ENCODE data around the gene ITPA. TPM values are rescaled to one million over a fixed set of nuclear protein-coding genes. Genes with fewer than 3 reads are reported as not detected.
"Not testable (repeated sequence)": the region's sequence is repeated elsewhere in the genome, so short reads cannot be mapped to it uniquely, and the experiment has no call there.

ITPA gene
- total and polyA plus RNA-seq, 2 donors = 17.0 to 40.8 TPM

DNA sequence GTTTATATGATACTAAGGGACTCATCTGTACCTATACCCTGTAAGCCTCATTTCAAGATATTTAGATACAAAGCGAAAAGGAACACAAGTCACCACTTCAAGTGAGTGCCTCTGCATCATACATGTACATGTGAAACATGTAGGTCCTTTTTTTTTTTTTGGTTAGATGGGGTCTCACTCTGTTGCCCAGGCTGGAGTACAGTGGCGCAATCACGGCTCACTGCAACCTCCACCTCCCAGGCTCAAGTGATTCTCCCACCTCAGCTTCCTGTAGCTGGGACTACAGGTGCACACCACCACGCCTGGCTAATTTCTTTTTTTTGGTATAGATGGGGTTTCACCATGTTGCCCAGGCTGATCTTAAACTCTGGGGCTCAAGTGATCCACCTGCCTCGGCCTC, 26.9 kb upstream of the ITPA start:
- H3K4me3 ChIP-seq (ENCODE audit: low read depth, low read length); DNase-seq (ENCODE audit: extremely low spot score); H3K36me3 ChIP-seq (ENCODE audit: insufficient read depth); H3K4me1 ChIP-seq (ENCODE audit: insufficient read depth); H3K27ac ChIP-seq (ENCODE audit: low read depth): not testable (repeated sequence)
- WGBS = over 99% methylated on average over 5 of the region's 5 CpGs

- Histone ChIP-seq H3K4me3 (ENCODE audit: low read depth, low read length) (no peak overlapping the region), H3K27ac (ENCODE audit: low read depth) (no peak overlapping the region), H3K36me3 (ENCODE audit: insufficient read depth) (no peaks in the 10 kb centered on the region), H3K4me1 (ENCODE audit: insufficient read depth) (no peaks in the 10 kb centered on the region)
- WGBS = 88% methylated on average over 3 of the region's 3 CpGs
- DNase-seq (ENCODE audit: extremely low spot score) = no peak
Measured at GRCh38 chr20:3183896-3184612, 25.2 kb upstream of the ITPA start.

- H3K4me3 ChIP-seq (ENCODE audit: low read depth, low read length); DNase-seq (ENCODE audit: extremely low spot score); H3K36me3 ChIP-seq (ENCODE audit: insufficient read depth); H3K27ac ChIP-seq (ENCODE audit: low read depth); H3K4me1 ChIP-seq (ENCODE audit: insufficient read depth): not testable (repeated sequence)
- 93% methylated on average over 9 of the region's 9 CpGs for WGBS
Measured at GRCh38 chr20:3187861-3188260, 21.4 kb upstream of the ITPA start.

- Histone ChIP-seq H3K27ac (ENCODE audit: low read depth) (no peak overlapping the region), H3K36me3 (ENCODE audit: insufficient read depth) (no peaks in the 10 kb centered on the region), H3K4me1 (ENCODE audit: insufficient read depth) (no peaks in the 10 kb centered on the region), H3K4me3 (ENCODE audit: low read depth, low read length) (no peak overlapping the region)
- 77% methylated on average over 3 of the region's 3 CpGs for WGBS
- DNase-seq (ENCODE audit: extremely low spot score) = no peak
Measured at GRCh38 chr20:3188823-3189413, 20.4 kb upstream of the ITPA start.

DNA sequence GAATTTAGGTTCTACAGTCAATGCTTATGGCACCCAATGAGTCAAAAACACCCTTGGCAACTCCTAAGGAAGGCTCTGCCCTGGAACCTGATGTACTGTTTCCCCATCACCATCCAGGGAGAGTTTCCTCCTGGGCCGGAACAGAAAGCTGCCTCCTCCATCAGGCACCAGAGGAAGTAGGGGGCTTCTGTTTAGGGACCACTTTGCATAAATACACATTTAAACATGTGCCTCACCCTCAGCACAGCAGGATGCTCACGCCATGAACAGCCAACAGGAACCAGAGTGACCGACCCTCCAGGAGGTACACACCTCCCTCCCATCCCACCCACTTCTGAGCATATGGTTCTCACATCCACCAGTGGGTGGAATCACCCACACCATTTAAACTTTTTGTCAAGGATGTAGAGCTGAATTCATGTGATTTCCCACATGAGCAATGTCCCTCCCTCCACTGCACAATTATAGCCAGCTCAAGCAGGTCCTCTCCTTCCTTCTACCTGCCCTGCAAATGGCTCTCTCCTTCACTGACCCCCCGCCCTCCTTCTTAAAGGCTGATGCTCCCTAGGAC, 19.7 kb upstream of the ITPA start:
- 84% methylated on average over 4 of the region's 4 CpGs for WGBS
- Histone ChIP-seq H3K4me3 (ENCODE audit: low read depth, low read length) (no peak overlapping the region), H3K36me3 (ENCODE audit: insufficient read depth) (no peaks in the 10 kb centered on the region), H3K4me1 (ENCODE audit: insufficient read depth) (no peaks in the 10 kb centered on the region), H3K27ac (ENCODE audit: low read depth) (no peak overlapping the region)
- no peak for DNase-seq (ENCODE audit: extremely low spot score)

DNA sequence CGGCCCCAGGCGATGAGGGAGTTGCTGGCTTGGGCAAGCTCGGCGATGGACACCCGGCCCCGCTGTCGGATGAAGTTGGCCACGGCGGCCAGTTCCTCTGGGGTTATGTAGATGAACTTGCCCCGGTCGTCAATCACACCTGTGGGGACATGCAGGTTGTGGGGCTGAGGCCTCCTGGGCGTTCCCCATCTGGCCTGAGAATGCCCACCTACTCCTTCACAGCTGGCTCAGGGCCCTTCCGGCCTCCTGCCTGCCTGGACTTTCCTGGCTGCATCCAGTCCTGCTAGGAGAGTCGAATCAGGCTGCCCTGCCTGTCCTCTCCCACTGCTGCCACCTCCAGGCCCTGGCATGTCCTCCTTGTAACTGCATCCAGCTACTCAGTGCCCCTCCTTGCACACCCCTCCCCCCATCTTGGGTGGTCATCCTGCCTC, 18.6 kb upstream of the ITPA start:
- Histone ChIP-seq H3K36me3 (ENCODE audit: insufficient read depth) (no peaks in the 10 kb centered on the region), H3K4me3 (ENCODE audit: low read depth, low read length) (no peak overlapping the region), H3K4me1 (ENCODE audit: insufficient read depth) (no peaks in the 10 kb centered on the region), H3K27ac (ENCODE audit: low read depth) (no peak overlapping the region)
- WGBS = 92% methylated on average over 14 of the region's 14 CpGs
- DNase-seq (ENCODE audit: extremely low spot score) = no peak

DNA sequence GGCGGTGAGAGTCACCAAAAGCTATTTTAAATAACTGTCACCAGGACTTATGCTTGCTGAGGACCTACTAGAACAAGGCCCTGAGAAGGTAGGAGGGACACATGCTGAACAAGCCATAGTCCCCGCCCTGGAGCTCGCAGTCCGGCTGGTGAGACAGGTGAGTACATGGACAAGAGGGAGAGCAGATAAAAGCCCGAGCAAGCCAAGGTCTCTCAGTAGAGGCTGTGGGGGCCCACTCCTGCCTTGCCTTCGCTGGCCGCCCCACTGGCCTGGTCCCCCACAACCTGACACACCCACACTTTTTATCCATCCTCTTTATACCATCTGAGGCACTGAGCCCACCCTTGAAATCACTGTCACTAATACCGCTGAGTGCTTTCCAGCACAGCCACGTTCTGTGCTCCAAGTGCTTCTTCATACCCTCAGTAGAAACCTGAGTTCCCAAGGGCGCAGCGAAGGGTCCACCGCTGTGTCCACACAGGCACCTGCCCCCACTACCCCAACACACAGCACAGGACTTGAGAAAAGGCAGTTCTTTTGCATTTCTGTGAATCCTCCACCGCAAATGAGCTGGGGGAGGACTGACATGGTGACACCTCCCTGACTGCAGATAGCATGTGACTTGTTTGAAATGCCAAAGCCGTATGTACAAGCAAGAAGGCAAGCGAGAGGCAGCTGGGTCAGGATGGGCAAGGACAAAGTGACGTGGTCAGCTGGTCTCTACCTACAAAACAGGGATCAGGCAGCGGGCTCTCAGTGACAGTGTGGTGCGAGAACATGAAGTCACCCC, 16.9 kb upstream of the ITPA start:
- no peaks in the 10 kb centered on the region for H3K4me1 ChIP-seq (ENCODE audit: insufficient read depth)
- no peak overlapping the region for H3K4me3 ChIP-seq (ENCODE audit: low read depth, low read length)
- H3K36me3 ChIP-seq (ENCODE audit: insufficient read depth) = no peaks in the 10 kb centered on the region
- no peak overlapping the region for H3K27ac ChIP-seq (ENCODE audit: low read depth)
- 95% methylated on average over 18 of the region's 18 CpGs for WGBS
- no peak for DNase-seq (ENCODE audit: extremely low spot score)

GRCh38 chr20:3193806-3194616, 15.3 kb upstream of the ITPA start:
- Histone ChIP-seq H3K36me3 (ENCODE audit: insufficient read depth) (no peaks in the 10 kb centered on the region), H3K4me1 (ENCODE audit: insufficient read depth) (no peaks in the 10 kb centered on the region), H3K27ac (ENCODE audit: low read depth) (no peak overlapping the region), H3K4me3 (ENCODE audit: low read depth, low read length) (no peak overlapping the region)
- 93% methylated on average over 14 of the region's 14 CpGs for WGBS
- no peak for DNase-seq (ENCODE audit: extremely low spot score)

DNA sequence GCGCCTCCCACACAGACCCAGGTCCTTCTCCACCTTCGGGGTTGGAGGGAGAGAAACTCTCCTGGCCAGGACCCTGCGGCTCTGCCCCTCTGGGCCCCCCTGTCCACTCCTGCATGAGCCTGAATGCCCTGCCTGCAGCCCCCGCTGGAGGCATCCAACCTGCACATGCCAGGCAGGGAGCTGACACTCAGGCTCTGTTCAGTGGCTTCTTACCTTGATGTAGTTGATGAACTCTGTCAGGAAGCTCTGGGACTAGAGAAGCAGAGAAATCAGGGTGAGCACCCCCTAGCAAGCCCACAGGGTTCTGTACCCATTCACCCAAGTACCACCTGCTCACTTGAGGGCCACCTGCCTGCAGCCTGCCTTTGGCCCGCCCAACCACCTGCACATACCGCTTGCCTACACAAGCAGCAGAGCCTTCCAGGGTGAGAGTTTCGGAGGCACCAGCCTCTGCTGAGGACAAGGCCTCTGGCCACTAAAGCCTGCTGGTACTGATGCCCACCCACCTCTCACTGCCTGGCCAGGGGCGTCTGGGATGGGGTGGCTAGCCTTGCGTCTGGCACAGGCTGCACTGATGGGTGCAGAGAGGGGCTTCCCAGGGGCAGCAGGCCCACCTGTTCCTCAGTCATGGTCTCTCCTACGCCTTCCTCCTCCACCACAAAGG, 14.5 kb upstream of the ITPA start:
- WGBS = 97% methylated on average over 10 of the region's 10 CpGs
- Histone ChIP-seq H3K36me3 (ENCODE audit: insufficient read depth) (no peaks in the 10 kb centered on the region), H3K4me1 (ENCODE audit: insufficient read depth) (no peaks in the 10 kb centered on the region), H3K4me3 (ENCODE audit: low read depth, low read length) (no peak overlapping the region), H3K27ac (ENCODE audit: low read depth) (no peak overlapping the region)
- DNase-seq (ENCODE audit: extremely low spot score) = no peak

- Histone ChIP-seq H3K27ac (ENCODE audit: low read depth) (no peak overlapping the region), H3K4me1 (ENCODE audit: insufficient read depth) (no peaks in the 10 kb centered on the region), H3K36me3 (ENCODE audit: insufficient read depth) (peaks cover 2% of the 10 kb centered on the region), H3K4me3 (ENCODE audit: low read depth, low read length) (no peak overlapping the region)
- no peak for DNase-seq (ENCODE audit: extremely low spot score)
- WGBS = 90% methylated on average over 7 of the region's 7 CpGs
Measured at GRCh38 chr20:3195590-3196237, 13.6 kb upstream of the ITPA start.

DNA sequence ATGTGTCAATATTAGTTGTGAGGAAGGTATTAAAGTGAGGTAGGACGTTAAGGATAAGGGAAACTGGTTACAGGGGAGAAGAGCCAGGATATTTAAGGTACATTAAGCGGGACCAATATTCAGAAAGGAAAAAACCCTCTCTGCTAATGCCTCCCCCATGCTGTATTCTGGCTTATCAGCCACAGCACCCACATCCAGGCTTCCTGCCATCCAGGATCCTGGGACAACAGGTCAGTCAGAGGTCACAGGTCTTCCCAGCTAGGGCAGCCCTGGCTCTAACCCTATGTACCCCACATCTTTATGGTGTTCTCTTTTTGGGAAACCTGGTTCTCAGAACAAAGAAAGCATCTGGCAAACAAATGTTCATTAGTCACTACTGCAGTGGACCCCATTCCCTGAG, 10.1 kb upstream of the ITPA start:
- DNase-seq (ENCODE audit: extremely low spot score) = no peak
- no peak overlapping the region for H3K27ac ChIP-seq (ENCODE audit: low read depth)
- WGBS = 48% methylated on average over 2 of the region's 2 CpGs
- H3K4me3 ChIP-seq (ENCODE audit: low read depth, low read length) = no peak overlapping the region
- no peaks in the 10 kb centered on the region for H3K4me1 ChIP-seq (ENCODE audit: insufficient read depth)
- H3K36me3 ChIP-seq (ENCODE audit: insufficient read depth) = peaks cover 2% of the 10 kb centered on the region

DNA sequence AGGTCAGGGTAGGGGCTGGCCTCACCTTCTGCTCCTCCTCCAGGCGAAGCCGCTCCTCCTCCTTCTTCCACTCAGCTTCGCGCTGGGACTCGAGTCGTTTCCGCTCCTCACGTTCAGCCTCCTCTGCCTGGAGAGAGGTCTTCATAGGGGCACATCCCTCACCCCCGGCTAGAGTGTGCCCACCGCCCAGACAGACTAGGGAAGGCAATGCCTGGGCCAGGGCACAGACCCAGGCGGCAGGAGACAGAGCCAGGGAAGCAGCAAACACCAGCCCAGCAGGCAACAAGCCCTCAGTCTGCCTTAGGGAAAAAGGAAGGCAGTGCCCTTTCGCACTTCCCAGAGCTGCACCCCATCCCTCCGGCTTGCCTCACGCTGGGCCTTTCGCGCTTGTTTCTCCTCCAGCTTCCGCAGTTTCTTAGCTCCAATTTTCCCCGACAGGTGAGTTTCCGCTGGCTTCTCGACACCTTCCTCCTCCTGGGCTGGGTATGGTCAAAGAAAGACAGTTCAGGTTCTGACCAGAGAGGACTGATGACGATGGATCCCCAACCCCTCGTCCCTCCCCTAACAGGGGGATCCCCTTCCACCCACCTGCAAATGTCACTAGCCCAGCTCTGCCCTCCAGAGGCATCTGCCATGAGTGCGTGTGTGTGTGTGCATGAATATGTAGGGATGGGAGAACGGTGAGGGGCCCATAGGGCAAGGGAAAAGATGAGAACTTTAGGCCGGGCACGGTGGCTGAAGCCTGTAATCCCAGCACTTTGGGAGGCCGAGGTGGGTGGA, 9.1 kb upstream of the ITPA start:
- WGBS = 92% methylated on average over 27 of the region's 27 CpGs
- Histone ChIP-seq H3K36me3 (ENCODE audit: insufficient read depth) (peaks cover 2% of the 10 kb centered on the region), H3K27ac (ENCODE audit: low read depth) (no peak overlapping the region), H3K4me1 (ENCODE audit: insufficient read depth) (no peaks in the 10 kb centered on the region), H3K4me3 (ENCODE audit: low read depth, low read length) (no peak overlapping the region)
- no peak for DNase-seq (ENCODE audit: extremely low spot score)

Data from urinary bladder (tissue), 4 donors.